Ishikawa (cell line): Measurements from ENCODE around the gene NLRP1.

Experiments used
- CEBPB ChIP-seq: IDR thresholded peaks from 2 replicates; pipeline ENCODE4 v1.6.1; 2012
- CREB1 ChIP-seq: IDR thresholded peaks from 2 replicates; pipeline ENCODE4 v1.6.1; 2012; ENCODE audit warnings: low read depth
- EGR1 ChIP-seq: IDR thresholded peaks from 2 replicates; pipeline ENCODE4 v1.6.1; 2012
- EP300 ChIP-seq: IDR thresholded peaks from 2 replicates; pipeline ENCODE4 v1.6.1; 2012; ENCODE audit warnings: borderline replicate concordance
- FOXM1 ChIP-seq: IDR thresholded peaks from 2 replicates; pipeline ENCODE4 v1.6.1; 2012; ENCODE audit warnings: low read depth, borderline replicate concordance
- MAX ChIP-seq: IDR thresholded peaks from 2 replicates; pipeline ENCODE4 v1.6.1; 2012
- NFIC ChIP-seq: IDR thresholded peaks from 2 replicates; pipeline ENCODE4 v1.6.1; 2012
- RAD21 ChIP-seq: IDR thresholded peaks from 2 replicates; pipeline ENCODE4 v1.6.1; 2012; ENCODE audit warnings: low read depth
- REST ChIP-seq: IDR thresholded peaks from 2 replicates; pipeline ENCODE4 v1.6.1; 2012; ENCODE audit warnings: low read depth, mild to moderate bottlenecking
- TAF1 ChIP-seq: IDR thresholded peaks from 2 replicates; pipeline ENCODE4 v1.6.1; 2012; ENCODE audit warnings: low read depth, mild to moderate bottlenecking
- TCF12 ChIP-seq: IDR thresholded peaks from 2 replicates; pipeline ENCODE4 v1.6.1; 2012; ENCODE audit warnings: low read depth
- TEAD4 ChIP-seq: IDR thresholded peaks from 2 replicates; pipeline ENCODE4 v1.6.1; 2012
- USF1 ChIP-seq: IDR thresholded peaks from 2 replicates; pipeline ENCODE4 v1.6.1; 2012
- YY1 ChIP-seq: IDR thresholded peaks from 2 replicates; pipeline ENCODE4 v1.6.1; 2012; ENCODE audit warnings: low read depth
- ZBTB7A ChIP-seq: IDR thresholded peaks from 2 replicates; pipeline ENCODE4 v1.6.1; 2012; ENCODE audit warnings: low read depth

Gene NLRP1

GRCh38 chr17:5588584-5588983 is 4.3 kb upstream of the NLRP1 start:
- TF ChIP-seq ZBTB7A (no peak), TCF12 (no peak), FOXM1 (0 out of 2 replicates have a peak, but pooled peaks have one; percentile 37), EGR1 (no peak), RAD21 (no peak), TAF1 (no peak), TEAD4 (no peak)

GRCh38 chr17:5587438-5588032 is 3.2 kb upstream of the NLRP1 start:
- no peak for TF ChIP-seq ZBTB7A
- TF ChIP-seq RAD21, result peak; percentile 88

- no peak for TF ChIP-seq CREB1
- TF ChIP-seq RAD21, result no peak
- TF ChIP-seq YY1, result no peak
- no peak for TF ChIP-seq NFIC
- no peak for TF ChIP-seq ZBTB7A
- TF ChIP-seq USF1, result no peak
- TF ChIP-seq TEAD4, result no peak
- TF ChIP-seq EGR1, result no peak
- no peak for TF ChIP-seq CEBPB
- no peak for TF ChIP-seq TAF1
- no peak for TF ChIP-seq REST
- no peak for TF ChIP-seq FOXM1
- no peak for TF ChIP-seq TCF12
- TF ChIP-seq EP300, result no peak
Observed at GRCh38 chr17:5585836-5586521, 1.7 kb upstream of the NLRP1 start.

- no peak for TF ChIP-seq RAD21
- no peak for TF ChIP-seq REST
- TF ChIP-seq CEBPB, result no peak
- TF ChIP-seq FOXM1, result no peak
- no peak for TF ChIP-seq NFIC
- TF ChIP-seq MAX, result no peak
- no peak for TF ChIP-seq YY1
- no peak for TF ChIP-seq TAF1
- no peak for TF ChIP-seq CREB1
- no peak for TF ChIP-seq TEAD4
- no peak for TF ChIP-seq EGR1
Observed at GRCh38 chr17:5585287-5585794, 1.0 kb upstream of the NLRP1 start.

- TF ChIP-seq CREB1, result no peak
- TF ChIP-seq REST, result no peak
- TF ChIP-seq ZBTB7A, result no peak
- TF ChIP-seq MAX, result no peak
- TF ChIP-seq TAF1, result no peak
- no peak for TF ChIP-seq TEAD4
Observed at GRCh38 chr17:5583426-5584382, 605 bp downstream of the NLRP1 start.
